H1 (cell line): ENCODE measurements around the gene DNAJB14. TPM values are rescaled to one million over a fixed set of nuclear protein-coding genes. Genes with fewer than 3 reads are reported as not detected.

Experiments
- ATF3 ChIP-seq: IDR thresholded peaks from 2 replicates; pipeline ENCODE4 v1.6.1; 2011; ENCODE audit warnings: low read depth, mild to moderate bottlenecking, low read length; ENCODE audit not compliant: insufficient read depth
- HDAC6 ChIP-seq: IDR thresholded peaks from one replicate; pipeline ENCODE4 v1.7.1; 2012; ENCODE audit warnings: low read depth, mild to moderate bottlenecking, inconsistent platforms, low read length, moderate library complexity
- SIX5 ChIP-seq: IDR thresholded peaks from 2 replicates; pipeline ENCODE4 v1.6.1; 2011; ENCODE audit warnings: mild to moderate bottlenecking, low read depth, low read length
- polyA plus RNA-seq, 7 experiments: library from polyadenylated mRNA; depleted of rRNA in 3 of 7; stranded (reverse) in 5 of 7; unstranded in 2 of 7; fragments of >200 nt in 5 of 7; fragments of 200-250 nt in 2 of 7; gene quantifications; 1 replicate in 5 of 7; 2 replicates in 1 of 7; 4 replicates in 1 of 7; pipeline versions ENCODE4 v1.2.1 to v1.2.3, GENCODE V29; 2011 to 2013; ENCODE audit warnings: missing spikeins in 2 of 7, mixed read lengths in 2 of 7
- total RNA-seq: library from RNA; stranded (reverse); fragmentation: NEBNext Ultra II Directional; extraction: Animal tissue kit (Norgen Biotek cat#: 25700); gene quantifications from 2 replicates; pipeline ENCODE4 v1.2.1, GENCODE V29; 2021
- TF ChIP-seq, protein P1 (sequence below): IDR thresholded peaks from 2 replicates; pipeline ENCODE4 v1.6.1; 2012; ENCODE audit warnings: inconsistent platforms

DNAJB14 gene
- total and polyA plus RNA-seq, 2 of the 8 experiments (the other 6 are each of a cell fraction or from before 2014, with no cell fraction given) = 3.4 to 35.4 TPM

- TF ChIP-seq ATF3 = no peak
- no peak for TF ChIP-seq SIX5
- TF ChIP-seq HDAC6 = no peak
- TF ChIP-seq, protein P1, sequence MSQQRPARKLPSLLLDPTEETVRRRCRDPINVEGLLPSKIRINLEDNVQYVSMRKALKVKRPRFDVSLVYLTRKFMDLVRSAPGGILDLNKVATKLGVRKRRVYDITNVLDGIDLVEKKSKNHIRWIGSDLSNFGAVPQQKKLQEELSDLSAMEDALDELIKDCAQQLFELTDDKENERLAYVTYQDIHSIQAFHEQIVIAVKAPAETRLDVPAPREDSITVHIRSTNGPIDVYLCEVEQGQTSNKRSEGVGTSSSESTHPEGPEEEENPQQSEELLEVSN = no peak
These were observed 52.6 kb downstream of the DNAJB14 start (continued) for GRCh38 chr4:99893839-99894160.
